SIG-M5 treated with dmso at 0.1 percent for 504 hours (cell line): ENCODE data around the gene SCNN1A.

Experiments
- DNase-seq: peaks from one replicate; lab custom pipeline; 2025; ENCODE audit not compliant: unreplicated experiment; lab: John Stamatoyannopoulos, UW

Gene SCNN1A

GRCh38 chr12:6301721-6302120 is 73.6 kb downstream of the SCNN1A start:
- DNase-seq, result no peak

- DNase-seq, result no peak
Measured at GRCh38 chr12:6297170-6297569, 78.2 kb downstream of the SCNN1A start.
